WTC11 (cell line): Measurements from ENCODE around the gene HTR1E.

Experiments used
- CBFB ChIP-seq: sonication (generic); formaldehyde crosslinking; IDR thresholded peaks from 2 replicates; pipeline ENCODE4 v1.8.1; 2022; ENCODE audit warnings: mild to moderate bottlenecking, low read depth, missing genetic modification reagents
- CTCF ChIP-seq: fragments of 200-600 bp; IDR thresholded peaks from 2 replicates; pipeline ENCODE4 v1.8.0; 2022; ENCODE audit warnings: antibody characterized with exemption
- FOXP1 ChIP-seq: sonication (generic); formaldehyde crosslinking; IDR thresholded peaks from 2 replicates; pipeline ENCODE4 v1.8.0; 2022; ENCODE audit warnings: missing genetic modification reagents, mild to moderate bottlenecking, moderate library complexity, borderline replicate concordance
- HMGA2 ChIP-seq: fragments of 250-450 bp; sonication (Bioruptor Pico); IDR thresholded peaks from 2 replicates; pipeline ENCODE4 v1.4.0; 2021; ENCODE audit warnings: mild to moderate bottlenecking, moderate library complexity
- JUN ChIP-seq: sonication (generic); formaldehyde crosslinking; IDR thresholded peaks from 2 replicates; pipeline ENCODE4 v1.8.0; 2023; ENCODE audit warnings: mild to moderate bottlenecking, missing genetic modification reagents
- MAX ChIP-seq: sonication (generic); formaldehyde crosslinking; IDR thresholded peaks from 2 replicates; pipeline ENCODE4 v1.8.0; 2022; ENCODE audit warnings: mild to moderate bottlenecking, missing genetic modification reagents
- NFYB ChIP-seq: sonication (generic); formaldehyde crosslinking; conservative IDR thresholded peaks from 2 replicates; pipeline ENCODE4 v1.8.0; 2022; ENCODE audit warnings: low read depth, missing genetic modification reagents
- USF2 ChIP-seq: sonication (generic); formaldehyde crosslinking; IDR thresholded peaks from 2 replicates; pipeline ENCODE4 v1.8.1; 2023; ENCODE audit warnings: mild to moderate bottlenecking, missing genetic modification reagents, moderate library complexity
- ZNF138 ChIP-seq: sonication (generic); formaldehyde crosslinking; conservative IDR thresholded peaks from 2 replicates; pipeline ENCODE4 v1.8.1; 2022; ENCODE audit warnings: mild to moderate bottlenecking, moderate library complexity, missing genetic modification reagents
- ZNF263 ChIP-seq: sonication (generic); formaldehyde crosslinking; IDR thresholded peaks from 2 replicates; pipeline ENCODE4 v1.8.1; 2022; ENCODE audit warnings: low read depth, mild to moderate bottlenecking, moderate library complexity, missing genetic modification reagents

- TF ChIP-seq FOXP1 (CRISPR knock-in tag) = no peak
- TF ChIP-seq NFYB (CRISPR knock-in tag) = no peak
- TF ChIP-seq CBFB (CRISPR knock-in tag) = no peak
- TF ChIP-seq CTCF = no peak
- no peak for TF ChIP-seq ZNF263 (CRISPR knock-in tag)
- no peak for TF ChIP-seq MAX (CRISPR knock-in tag)
- no peak for TF ChIP-seq USF2 (CRISPR knock-in tag)
- no peak for TF ChIP-seq HMGA2 (CRISPR knock-in tag)
- no peak for TF ChIP-seq JUN
- no peak for TF ChIP-seq ZNF138 (CRISPR knock-in tag)
Measured at GRCh38 chr6:86938814-86939213, 1.5 kb downstream of the HTR1E start.
